HL-60/S4 treated with retinoic acid at 250 ng/mL for 4 days and 3 days (cell line): ENCODE results near the gene FOXE3.

Experiments used
- in situ Hi-C: fragments of 300-500 bp; cut with MboI; formaldehyde crosslinking; loops from 2 replicates; pipeline ENCODE4 v1.7.0; 2022; ENCODE audit warnings: low sequenced_read_pairs

Gene FOXE3

GRCh38 chr1:47433477-47434050 lies 17.5 kb downstream of the FOXE3 start:
- in situ Hi-C loops: no loop called here

GRCh38 chr1:47434051-47434842 lies 18.2 kb downstream of the FOXE3 start:
- in situ Hi-C loops: no loop called here

GRCh38 chr1:47435506-47436303 lies 19.6 kb downstream of the FOXE3 start:
- in situ Hi-C loops: no loop called here

GRCh38 chr1:47436304-47436978 lies 20.4 kb downstream of the FOXE3 start:
- in situ Hi-C loops: no loop called here

- in situ Hi-C loops: no loop called here
Observed at GRCh38 chr1:47436979-47437446, 20.9 kb downstream of the FOXE3 start.

- in situ Hi-C loops: no loop called here
Observed at GRCh38 chr1:47437447-47438164, 21.5 kb downstream of the FOXE3 start, which contains the start of gene FOXD2. Gene FOXD2 (plus strand): TSS chr1:47438044. CDS start chr1:47438136, 92 bp downstream.

GRCh38 chr1:47438165-47439016 lies 22.3 kb downstream of the FOXE3 start:
- in situ Hi-C loops: no loop called here

- in situ Hi-C loops: no loop called here
Observed at GRCh38 chr1:47439017-47439818, 23.1 kb downstream of the FOXE3 start.

GRCh38 chr1:47439819-47440598 lies 23.9 kb downstream of the FOXE3 start:
- in situ Hi-C loops: no loop called here

GRCh38 chr1:47440599-47441081 lies 24.6 kb downstream of the FOXE3 start:
- in situ Hi-C loops: no loop called here

- in situ Hi-C loops: no loop called here
Observed at GRCh38 chr1:47441450-47442106, 25.5 kb downstream of the FOXE3 start.

GRCh38 chr1:47442202-47442601 lies 26.1 kb downstream of the FOXE3 start:
- in situ Hi-C loops: no loop called here

GRCh38 chr1:47442842-47443529 lies 26.9 kb downstream of the FOXE3 start:
- in situ Hi-C loops: no loop called here

- in situ Hi-C loops: no loop called here
Observed at GRCh38 chr1:47443530-47444296, 27.6 kb downstream of the FOXE3 start.

- in situ Hi-C loops: no loop called here
Observed at GRCh38 chr1:47444297-47444561, 28.1 kb downstream of the FOXE3 start.
